Fibroblast of mammary gland (primary cell): Measurements from ENCODE around the gene AGAP1.

ENCODE experiments used
- DNase-seq: peaks from one replicate; pipeline ENCODE4 v3.0.0-alpha.2; 2010; ENCODE audit warnings: low read depth
- H3K4me3 ChIP-seq: 2 replicates; pipeline ENCODE4 v1.5.1; 2011; ENCODE audit warnings: low read depth, mild to moderate bottlenecking, low read length, moderate library complexity; ENCODE audit not compliant: control insufficient read depth
- CTCF ChIP-seq: conservative IDR thresholded peaks from 2 replicates; pipeline ENCODE4 v1.5.1; 2011; ENCODE audit warnings: low read depth, low read length, inconsistent platforms; ENCODE audit not compliant: control insufficient read depth, insufficient read depth

Gene AGAP1

DNA sequence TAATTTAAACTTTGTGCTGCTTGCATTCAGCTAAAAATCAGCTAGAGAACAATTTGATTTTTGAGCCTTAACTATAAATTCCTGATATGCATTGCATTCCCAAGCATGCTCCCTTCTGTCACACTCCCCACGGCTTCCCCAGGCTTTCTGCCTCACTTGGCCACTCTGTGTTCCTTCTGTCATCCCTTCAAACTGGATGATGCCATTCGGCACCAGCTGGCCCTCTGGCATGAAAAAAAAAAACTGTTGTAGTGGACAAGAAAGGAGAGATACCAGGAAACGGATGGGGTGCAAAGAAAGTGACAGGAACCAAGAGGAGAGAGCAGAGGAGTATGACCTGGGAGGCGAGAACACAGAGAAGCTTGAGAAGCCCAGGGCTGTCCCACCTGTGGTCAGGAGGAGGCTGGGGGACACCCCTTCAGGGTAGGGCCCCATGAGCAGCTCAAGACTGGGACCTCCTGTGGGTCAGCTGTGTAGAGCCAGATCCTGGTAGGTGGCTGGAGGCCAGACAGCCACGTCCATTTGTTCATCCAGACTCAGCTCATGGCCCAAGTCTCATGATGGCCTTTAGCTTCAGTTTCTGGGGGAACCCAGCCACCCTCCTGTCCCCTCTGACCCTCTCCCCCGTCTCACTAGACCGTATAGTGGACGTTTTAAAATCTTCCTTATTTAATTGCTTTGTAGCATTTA is 462.6 kb downstream of the AGAP1 start:
- no peak for TF ChIP-seq CTCF

DNA sequence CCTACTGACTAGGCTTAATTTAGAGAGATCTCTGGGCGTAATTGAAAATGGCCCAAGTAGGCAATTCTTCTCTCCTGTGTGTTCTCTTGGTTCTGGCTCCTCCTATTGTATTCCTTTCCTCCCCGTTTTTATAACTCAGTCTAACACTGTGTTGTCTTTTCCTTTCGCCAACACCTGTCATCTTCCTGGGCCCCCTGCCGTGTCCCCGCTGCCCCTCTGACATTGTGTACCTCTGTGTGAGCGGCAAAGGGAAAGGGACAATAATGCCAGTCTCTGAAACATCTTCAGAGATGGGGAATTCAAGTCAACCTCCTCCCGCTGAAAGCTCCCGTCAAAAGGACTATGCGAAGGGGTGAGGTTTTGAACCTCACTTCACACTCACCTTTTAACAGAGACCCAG is 463.4 kb downstream of the AGAP1 start:
- DNase-seq, result no peak
- TF ChIP-seq CTCF, result no peak

More for the DNA sequence above, 462.6 kb downstream of the AGAP1 start:
- no peak overlapping the region for H3K4me3 ChIP-seq
- no peak for DNase-seq

GRCh38 chr2:235958221-235958930 is 464.5 kb downstream of the AGAP1 start:
- no peak for DNase-seq
- H3K4me3 ChIP-seq, result no peak overlapping the region
- TF ChIP-seq CTCF, result no peak

More for the DNA sequence above, 463.4 kb downstream of the AGAP1 start:
- H3K4me3 ChIP-seq, result no peak overlapping the region

DNA sequence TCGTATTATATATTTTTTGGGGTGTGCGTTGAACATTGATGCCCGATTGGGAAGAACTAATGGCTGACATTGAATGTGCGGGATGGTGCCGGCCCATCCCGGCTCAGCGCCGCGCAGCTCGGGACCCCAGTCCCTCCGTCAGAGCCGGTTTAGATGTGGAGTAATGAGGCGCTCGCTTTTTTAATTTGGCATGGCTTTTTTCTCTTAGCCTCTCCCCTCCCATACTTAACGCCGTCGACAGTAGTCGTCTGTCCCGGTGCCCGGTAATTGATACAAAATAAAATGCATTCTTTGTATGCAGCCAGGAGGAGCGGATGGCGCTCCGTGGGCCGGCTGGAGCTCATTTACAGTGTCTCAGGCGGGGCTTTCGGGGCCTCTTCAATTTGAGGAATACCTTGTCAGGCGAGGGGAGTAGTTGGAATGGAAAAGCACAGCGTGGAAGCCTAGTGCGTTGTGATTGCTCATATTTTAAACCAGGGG is 465.1 kb downstream of the AGAP1 start:
- H3K4me3 ChIP-seq, result no peak overlapping the region
- no peak for TF ChIP-seq CTCF
- no peak for DNase-seq

DNA sequence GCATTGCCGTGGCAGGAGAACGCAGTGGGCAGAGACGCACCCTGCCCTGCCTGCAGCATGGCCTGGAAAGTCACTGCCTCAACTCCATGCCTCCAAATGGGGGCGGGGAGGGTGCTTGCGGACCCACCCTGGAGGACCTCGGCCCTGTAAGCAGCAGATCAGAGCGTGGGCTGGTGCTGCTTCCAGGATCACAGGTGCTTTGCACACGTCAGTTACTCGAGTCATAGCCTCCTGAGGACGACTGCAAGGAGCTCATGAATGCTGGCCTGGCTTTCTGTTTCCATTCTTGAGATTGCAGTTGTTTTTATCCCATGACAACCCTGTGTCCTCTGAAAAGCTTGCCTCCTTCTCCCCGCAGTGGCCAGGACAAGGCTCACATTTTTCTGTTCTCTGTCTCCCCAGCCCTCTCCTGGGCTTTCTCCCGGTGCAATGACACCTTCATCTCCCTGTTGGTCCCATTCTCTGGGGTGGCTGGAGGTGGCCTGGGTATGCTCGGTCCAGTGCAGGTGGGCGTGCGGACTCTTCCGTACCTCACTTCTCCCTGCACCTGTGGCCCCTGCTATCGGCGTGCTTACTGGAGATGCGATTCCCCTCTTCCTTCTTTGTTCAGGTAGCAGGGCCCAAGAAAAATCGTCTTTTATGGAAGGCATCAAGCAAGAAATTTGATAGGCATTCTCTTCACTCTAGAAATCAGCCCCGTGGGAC is 466.3 kb downstream of the AGAP1 start:
- TF ChIP-seq CTCF, result no peak
- no peak overlapping the region for H3K4me3 ChIP-seq
- DNase-seq, result no peak

- no peak overlapping the region for H3K4me3 ChIP-seq
- TF ChIP-seq CTCF, result no peak
- DNase-seq, result no peak
Observed at GRCh38 chr2:235960716-235961640, 467.1 kb downstream of the AGAP1 start.
